Eye (tissue), 1 donor: ENCODE results near the gene ELK1.

Source experiments
- DNase-seq: peaks from one replicate; pipeline ENCODE4 v3.0.0-alpha.2; 2015

The ELK1 gene

DNA sequence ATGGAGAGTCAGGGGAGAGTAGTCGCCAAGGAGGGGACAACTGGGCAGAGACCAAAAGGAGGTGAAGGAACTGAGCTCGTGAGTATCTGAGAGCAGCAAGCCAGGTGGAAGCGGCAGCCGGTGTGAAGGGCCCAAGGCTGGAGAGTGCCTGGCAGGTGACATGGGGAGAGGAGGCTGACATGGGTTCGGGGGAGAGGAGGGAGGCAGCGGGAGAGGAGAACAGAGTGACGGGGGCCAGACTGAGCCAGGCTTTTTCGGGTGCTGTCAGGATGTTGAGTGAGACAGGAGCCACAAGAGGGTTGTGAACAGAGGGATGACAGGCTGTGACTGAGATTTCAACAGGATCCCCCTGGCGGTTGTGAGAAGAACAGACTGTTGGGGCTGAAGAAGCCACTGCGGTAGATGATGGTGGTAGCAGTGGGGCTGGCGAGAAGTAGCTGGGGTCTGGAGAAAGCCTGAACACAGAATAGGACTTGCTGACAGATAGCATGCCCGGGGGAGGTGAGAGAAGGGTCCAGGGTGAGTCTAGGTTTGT is 5.7 kb downstream of the ELK1 start:
- DNase-seq: peak; percentile 41

GRCh38 chrX:47643926-47644325 is 6.4 kb downstream of the ELK1 start:
- no peak for DNase-seq

DNA sequence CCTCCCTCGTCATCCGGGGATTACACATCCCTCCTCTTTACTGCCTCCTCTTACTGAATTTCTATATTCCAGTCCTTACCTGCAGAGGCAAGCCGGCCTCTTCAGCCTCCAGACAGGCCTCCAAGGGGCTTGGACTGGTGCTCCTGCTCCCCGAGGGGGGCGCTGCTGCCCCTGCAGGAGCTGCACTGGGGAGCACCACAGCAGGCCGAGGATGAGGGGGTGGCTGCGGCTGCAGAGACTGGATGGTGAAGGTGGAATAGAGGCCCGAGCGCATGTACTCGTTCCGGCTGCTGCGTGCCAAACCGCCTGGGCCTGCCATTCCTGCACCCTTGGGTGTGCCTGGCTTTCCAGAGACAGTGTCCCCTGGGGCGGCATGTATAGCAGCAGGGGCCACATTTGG is 11.5 kb downstream of the ELK1 start:
- no peak for DNase-seq

DNA sequence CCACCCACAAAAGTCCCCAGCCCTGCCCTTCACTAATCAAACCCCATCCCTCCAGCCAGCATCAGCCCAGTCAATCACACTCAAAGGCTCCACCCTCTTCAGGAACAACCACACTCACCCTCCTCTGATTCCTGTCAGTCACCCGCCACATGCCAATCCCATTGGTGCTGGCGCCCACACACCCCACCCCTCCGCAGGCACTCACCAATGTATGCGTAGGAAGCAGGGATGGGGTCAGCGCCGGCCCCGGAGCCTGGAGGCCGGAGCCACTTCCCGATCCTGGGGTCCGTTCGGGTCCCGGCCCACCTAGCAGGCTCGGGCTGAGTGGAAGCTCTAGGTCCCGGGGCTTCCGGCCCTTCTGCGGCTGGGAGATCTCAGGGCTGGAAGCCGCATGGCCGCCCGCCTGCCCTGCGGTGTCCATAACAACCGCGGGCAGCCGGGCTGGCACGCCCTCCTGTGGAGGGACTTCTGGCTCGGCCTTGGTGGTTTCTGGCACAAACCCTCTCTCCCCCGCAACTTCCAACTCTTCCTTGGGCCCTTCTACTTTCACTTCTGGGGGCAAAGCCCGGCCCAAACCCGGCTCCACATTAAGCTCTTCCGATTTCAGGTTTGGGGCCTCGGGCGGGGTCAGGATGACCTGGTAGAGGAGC is 12.7 kb downstream of the ELK1 start:
- DNase-seq: peak; percentile 52

GRCh38 chrX:47634871-47635575 is 15.3 kb downstream of the ELK1 start:
- DNase-seq: no peak

- DNase-seq: no peak
These were observed 16.4 kb downstream of the ELK1 start for GRCh38 chrX:47633689-47634590.

DNA sequence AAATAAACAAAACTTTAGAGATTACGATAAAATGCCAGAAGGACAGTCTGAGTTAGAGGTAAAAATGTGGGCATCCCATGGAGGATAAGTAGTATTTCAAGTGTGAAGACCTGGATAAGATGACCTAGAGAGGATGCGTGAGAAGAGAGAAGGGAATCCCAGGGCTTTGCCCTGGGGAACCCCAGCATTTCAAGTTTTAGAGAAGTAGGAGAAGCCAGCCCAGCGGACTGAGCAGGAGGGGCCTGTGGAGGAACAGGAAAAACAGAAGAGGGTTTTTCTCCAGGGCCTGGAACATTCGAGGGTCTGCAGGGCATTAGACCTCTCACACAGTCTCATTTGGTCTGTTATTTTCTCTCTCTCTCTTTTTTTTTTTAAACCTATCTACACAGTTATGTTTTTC is 17.7 kb downstream of the ELK1 start:
- DNase-seq: no peak

DNA sequence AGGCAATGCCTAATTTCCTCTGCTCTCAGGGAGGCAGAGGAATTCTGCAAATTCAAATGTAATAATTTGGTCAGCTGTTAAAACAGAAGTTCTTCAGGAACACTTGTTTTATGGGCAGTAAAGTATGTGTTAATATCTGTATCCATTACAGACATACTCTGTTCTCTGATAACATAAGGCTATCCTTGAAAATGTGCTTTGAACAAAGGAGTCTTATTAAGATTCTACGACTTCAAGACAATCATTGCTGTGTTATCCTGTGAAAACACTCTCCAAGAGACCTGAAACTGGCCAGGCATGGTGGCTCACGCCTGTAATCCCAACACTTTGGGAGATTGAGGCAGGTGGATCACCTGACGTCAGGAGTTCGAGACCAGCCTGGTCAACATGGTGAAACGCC is 18.7 kb downstream of the ELK1 start:
- DNase-seq: no peak

DNA sequence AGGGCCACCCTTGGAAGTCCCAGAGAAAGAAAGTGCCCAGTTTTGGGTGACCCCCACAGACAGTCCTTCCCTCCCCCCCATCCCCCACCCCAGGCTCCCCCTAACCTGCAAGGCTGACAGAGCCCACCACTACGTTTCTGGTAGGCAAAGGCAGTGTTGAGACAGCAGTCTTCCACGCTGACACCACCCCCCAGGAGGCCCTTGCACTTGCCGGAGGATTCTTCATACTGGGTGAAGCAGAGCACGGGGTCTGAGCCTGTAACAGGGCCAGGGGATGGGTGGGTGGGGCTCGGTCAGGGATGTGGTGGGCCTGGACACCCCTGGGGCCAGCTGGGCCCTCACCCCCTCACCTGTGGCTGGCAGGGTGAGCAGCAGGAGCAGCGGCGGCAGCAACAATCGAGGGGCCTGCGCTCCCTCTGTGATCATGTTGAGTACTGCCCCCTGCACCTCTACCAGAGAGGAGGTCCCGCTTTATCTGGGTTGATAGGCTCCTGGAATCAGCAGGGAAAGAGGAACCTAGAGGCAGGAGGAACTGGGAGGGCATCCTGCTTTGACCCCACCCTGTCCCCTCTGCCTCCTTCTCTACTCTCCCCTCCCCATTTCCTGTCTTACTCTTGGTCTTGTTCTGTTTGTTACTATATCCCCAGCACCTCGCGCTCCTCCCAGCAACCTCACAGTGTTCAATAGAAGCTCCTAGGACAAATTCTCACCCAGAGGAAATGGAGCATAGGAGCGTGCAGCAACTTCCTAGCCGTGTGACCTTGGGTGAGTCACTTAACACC is 20.8 kb downstream of the ELK1 start, which contains the start of gene CFP:
CFP (minus strand) TSS at position 512 of the 782 bp plus-strand sequence; CDS start at position 426, 86 bp downstream.
- DNase-seq: no peak

DNA sequence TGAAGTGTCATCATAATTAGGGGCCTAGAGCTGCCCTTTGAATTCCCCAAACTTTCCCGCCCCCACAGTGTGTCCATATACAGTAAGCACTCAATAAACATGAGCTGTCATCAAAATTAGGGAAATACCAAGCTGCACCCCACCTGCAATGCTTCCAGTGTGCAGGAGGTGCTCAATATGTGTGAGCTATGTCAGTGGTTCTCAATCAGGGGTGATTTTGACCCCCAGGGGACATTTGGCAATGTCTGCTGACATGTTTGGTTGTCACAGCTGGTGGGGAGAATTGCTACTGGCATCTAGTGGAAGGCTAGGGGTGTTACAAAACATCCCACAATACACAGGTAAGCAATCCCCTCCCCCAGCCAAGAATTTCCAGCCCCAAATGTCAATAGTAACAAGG is 21.4 kb downstream of the ELK1 start:
- no peak for DNase-seq

DNA sequence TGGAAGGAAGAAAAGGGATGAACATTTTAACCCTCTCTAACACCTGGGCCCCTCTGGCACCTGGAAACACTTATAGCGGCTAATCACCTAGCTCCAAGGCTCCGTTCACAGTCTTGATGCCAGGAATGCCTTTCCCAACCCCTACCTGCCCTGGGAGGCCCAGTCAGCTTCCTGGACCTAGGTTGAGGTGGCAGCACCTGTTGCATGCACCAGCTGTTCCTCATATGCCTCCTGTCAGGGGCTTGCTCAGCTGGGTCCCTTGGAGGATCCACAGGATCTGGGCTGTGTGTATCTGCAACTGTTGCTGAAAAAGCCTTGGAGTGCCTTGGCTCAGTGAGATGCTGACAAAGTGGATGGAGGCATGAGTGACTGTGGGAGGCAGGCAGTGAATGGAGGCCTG is 25.0 kb downstream of the ELK1 start:
- DNase-seq: no peak

DNA sequence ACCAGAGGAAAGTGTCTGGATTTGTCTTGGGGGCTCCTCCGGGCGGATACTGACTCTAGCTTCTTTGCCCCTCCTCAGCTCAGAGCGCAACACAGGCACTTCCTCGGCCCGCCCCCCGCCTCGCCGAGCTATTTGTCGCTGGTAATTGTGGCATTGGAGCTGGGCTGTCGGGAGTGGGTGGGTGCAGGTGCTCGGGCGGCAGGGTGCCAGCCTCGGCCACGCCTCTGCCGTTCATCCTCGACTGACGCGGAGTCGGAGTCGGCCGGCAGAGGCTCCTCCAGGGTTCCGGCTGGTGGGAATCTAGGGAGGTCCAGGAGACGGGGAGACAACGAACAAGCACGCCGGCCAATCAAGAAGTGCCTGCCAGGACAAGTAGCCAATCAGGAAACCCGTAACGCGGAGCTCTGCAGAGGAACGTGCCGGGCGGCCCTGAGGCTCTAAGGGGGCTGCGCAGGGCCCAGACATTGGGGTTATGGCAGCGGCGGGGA is 26.8 kb downstream of the ELK1 start:
- DNase-seq: peak; percentile 89

- DNase-seq: no peak
These were observed 28.5 kb downstream of the ELK1 start for GRCh38 chrX:47621851-47622250.

DNA sequence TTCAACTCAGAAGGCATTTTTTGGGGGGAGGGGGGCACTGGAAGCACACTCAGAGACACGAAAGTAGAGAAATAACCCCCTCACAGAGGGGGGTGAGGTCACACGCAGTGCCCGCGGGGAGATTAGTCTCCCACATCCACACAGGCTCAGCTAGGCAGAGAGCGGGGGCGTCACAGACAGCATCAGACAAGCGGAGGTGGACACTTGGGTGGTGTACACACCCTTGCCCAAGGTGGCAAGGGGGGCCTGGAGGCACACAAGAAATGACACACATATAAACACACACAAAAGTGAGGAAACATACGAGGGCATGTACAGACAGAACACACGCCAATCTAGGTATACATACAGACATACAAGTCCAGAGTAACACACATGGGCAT is 30.1 kb downstream of the ELK1 start:
- no peak for DNase-seq

- DNase-seq: peak; percentile 89
These were observed 30.7 kb downstream of the ELK1 start, which contains the start of gene SYN1 for GRCh38 chrX:47619486-47620302. SYN1 (minus strand) TSS chrX:47619857; CDS start chrX:47619728, 129 bp downstream.

GRCh38 chrX:47618923-47619485 is 31.4 kb downstream of the ELK1 start:
- DNase-seq: no peak

- no peak for DNase-seq
These were observed 35.7 kb downstream of the ELK1 start for GRCh38 chrX:47614618-47615017.

GRCh38 chrX:47613082-47613481 is 37.3 kb downstream of the ELK1 start:
- DNase-seq: no peak

DNA sequence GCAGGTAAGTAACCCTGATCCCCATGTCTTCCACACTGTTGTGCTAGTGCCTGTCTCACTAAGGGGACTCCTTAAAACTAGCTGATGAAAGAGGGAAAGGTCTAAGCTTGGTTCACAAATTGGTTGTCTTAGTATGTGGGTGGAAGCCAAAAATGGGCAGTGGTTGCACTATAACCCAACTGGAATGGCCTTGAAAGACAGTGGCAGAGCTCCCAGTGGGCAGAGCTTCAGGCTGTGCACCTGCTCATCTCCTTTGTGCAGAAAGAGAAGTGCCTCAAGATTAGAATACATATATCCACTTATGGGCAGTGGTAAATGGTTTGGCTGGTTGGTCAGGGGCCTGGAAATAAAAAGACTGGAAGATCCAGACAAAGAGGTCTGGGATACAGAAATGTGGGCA is 37.9 kb downstream of the ELK1 start:
- DNase-seq: no peak

GRCh38 chrX:47611926-47612325 is 38.4 kb downstream of the ELK1 start:
- DNase-seq: no peak

GRCh38 chrX:47611489-47611888 is 38.9 kb downstream of the ELK1 start:
- no peak for DNase-seq
